HepG2 (cell line): Measurements from ENCODE around the gene CSK. TPM values are rescaled to one million over a fixed set of nuclear protein-coding genes. Genes with fewer than 3 reads are reported as not detected.

ENCODE experiments used
- ATF1 ChIP-seq: IDR thresholded peaks from 2 replicates; pipeline ENCODE4 v1.6.1; 2016; ENCODE audit warnings: mild to moderate bottlenecking, control low read depth
- DPF2 ChIP-seq: sonication (generic); formaldehyde crosslinking; IDR thresholded peaks from 2 replicates; pipeline ENCODE4 v1.4.0; 2020; ENCODE audit warnings: mild to moderate bottlenecking, low read depth, missing genetic modification reagents, borderline replicate concordance
- NONO ChIP-seq, 2 experiments: fragments of 450-650 bp in 1 of 2; sonication (generic) in 1 of 2; formaldehyde crosslinking in 1 of 2; IDR thresholded peaks in 1 of 2; conservative IDR thresholded peaks in 1 of 2; 2 replicates each; pipeline versions ENCODE4 v1.6.1 to v1.8.0; 2017 to 2022; ENCODE audit warnings: mild to moderate bottlenecking in 1 of 2, missing genetic modification reagents in 1 of 2, moderate library complexity in 1 of 2
- PITX1 ChIP-seq: sonication (generic); formaldehyde crosslinking; IDR thresholded peaks from 2 replicates; pipeline ENCODE4 v1.5.1; 2020; ENCODE audit warnings: mild to moderate bottlenecking, missing genetic modification reagents
- SRSF1 ChIP-seq: fragments of 200-400 bp; formaldehyde crosslinking; optimal IDR thresholded peaks from 2 replicates; pipeline ENCODE3; 2017; ENCODE audit warnings: mild to moderate bottlenecking, low read depth, low read length, moderate library complexity
- STAG1 ChIP-seq: sonication (generic); formaldehyde crosslinking; IDR thresholded peaks from 2 replicates; pipeline ENCODE4 v1.4.0; 2020; ENCODE audit warnings: missing genetic modification reagents
- ZBTB7B ChIP-seq: sonication (generic); formaldehyde crosslinking; IDR thresholded peaks from 2 replicates; pipeline ENCODE4 v1.4.0; 2020; ENCODE audit warnings: missing genetic modification reagents
- ZMYM3 ChIP-seq: sonication (generic); formaldehyde crosslinking; IDR thresholded peaks from 2 replicates; pipeline ENCODE4 v1.5.1; 2020; ENCODE audit warnings: mild to moderate bottlenecking, missing genetic modification reagents
- polyA plus RNA-seq, 8 experiments: library from polyadenylated mRNA; depleted of rRNA in 3 of 8; stranded (reverse) in 7 of 8; unstranded in 1 of 8; fragments of >200 nt; fragmentation: Illumina TruSeq in 4 of 8; extraction: Trizol in 4 of 8; gene quantifications; 2 replicates each; pipeline versions ENCODE4 v1.2.1 to v1.2.3, GENCODE V29; 2011 to 2016; ENCODE audit warnings: low read depth in 4 of 8, missing spikeins in 1 of 8, mixed read lengths in 1 of 8; ENCODE audit not compliant: insufficient read depth in 1 of 8
- total RNA-seq, 5 experiments: library from RNA; depleted of rRNA; stranded (reverse); fragments of >200 nt; fragmentation: Illumina TruSeq; extraction: Trizol; gene quantifications; 2 replicates each; pipeline ENCODE4 v1.2.3, GENCODE V29; 2016; ENCODE audit warnings: low read depth in 1 of 5
- TF ChIP-seq, protein P1 (sequence below): sonication (generic); formaldehyde crosslinking; conservative IDR thresholded peaks from 2 replicates; pipeline ENCODE4 v1.4.0; 2020; ENCODE audit warnings: mild to moderate bottlenecking, missing genetic modification reagents, moderate library complexity
- TF ChIP-seq, protein P2 (sequence below): sonication (generic); formaldehyde crosslinking; IDR thresholded peaks from 2 replicates; pipeline ENCODE4 v1.4.0; 2020; ENCODE audit warnings: missing genetic modification reagents, borderline replicate concordance
- TF ChIP-seq, protein P3 (sequence below): fragments of 450-650 bp; IDR thresholded peaks from 2 replicates; pipeline ENCODE4 v1.6.1; 2017
- TF ChIP-seq, protein P4 (sequence below): sonication (generic); formaldehyde crosslinking; IDR thresholded peaks from 2 replicates; pipeline ENCODE4 v1.4.0; 2020; ENCODE audit warnings: missing genetic modification reagents
- TF ChIP-seq, protein P5 (sequence below): sonication (generic); formaldehyde crosslinking; IDR thresholded peaks from 2 replicates; pipeline ENCODE4 v1.9.0; 2022; ENCODE audit warnings: missing genetic modification reagents, mild to moderate bottlenecking, borderline replicate concordance

Gene CSK
- total and polyA plus RNA-seq, 2 of the 13 experiments (the other 11 are each of a cell fraction or from before 2014, with no cell fraction given) = 12.5 to 21.3 TPM

DNA sequence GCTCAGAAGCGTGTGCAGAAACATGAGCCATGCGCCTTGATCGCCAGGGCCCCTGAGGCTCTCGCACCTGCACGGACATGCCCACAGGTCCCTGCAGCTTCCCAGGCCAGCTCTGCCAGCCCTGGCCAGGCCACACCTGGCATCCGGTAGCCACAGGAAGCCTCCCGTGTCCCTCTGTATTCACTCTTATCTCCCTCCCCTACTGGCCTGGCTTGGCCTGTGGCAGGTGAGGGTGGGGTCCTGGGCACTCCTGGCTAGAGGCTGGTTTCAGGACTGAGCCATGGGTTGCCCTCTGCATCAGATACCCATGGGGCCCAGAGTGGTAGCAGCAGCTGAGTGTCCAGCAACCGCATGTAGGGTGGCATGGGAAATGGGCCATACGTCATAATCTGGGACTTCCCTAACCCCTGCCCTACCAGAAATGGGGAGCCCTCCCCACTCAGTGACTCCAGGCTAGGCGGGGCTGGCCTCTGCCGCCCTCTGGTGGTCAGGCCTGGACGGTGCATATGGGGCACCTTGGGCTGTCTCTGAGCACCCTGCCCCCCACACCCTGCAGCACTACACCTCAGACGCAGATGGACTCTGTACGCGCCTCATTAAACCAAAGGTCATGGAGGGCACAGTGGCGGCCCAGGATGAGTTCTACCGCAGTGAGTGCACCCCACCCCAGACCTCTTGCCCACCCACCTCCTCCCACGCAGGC is 18.1 kb downstream of the CSK start (continued):
- TF ChIP-seq, protein P1, sequence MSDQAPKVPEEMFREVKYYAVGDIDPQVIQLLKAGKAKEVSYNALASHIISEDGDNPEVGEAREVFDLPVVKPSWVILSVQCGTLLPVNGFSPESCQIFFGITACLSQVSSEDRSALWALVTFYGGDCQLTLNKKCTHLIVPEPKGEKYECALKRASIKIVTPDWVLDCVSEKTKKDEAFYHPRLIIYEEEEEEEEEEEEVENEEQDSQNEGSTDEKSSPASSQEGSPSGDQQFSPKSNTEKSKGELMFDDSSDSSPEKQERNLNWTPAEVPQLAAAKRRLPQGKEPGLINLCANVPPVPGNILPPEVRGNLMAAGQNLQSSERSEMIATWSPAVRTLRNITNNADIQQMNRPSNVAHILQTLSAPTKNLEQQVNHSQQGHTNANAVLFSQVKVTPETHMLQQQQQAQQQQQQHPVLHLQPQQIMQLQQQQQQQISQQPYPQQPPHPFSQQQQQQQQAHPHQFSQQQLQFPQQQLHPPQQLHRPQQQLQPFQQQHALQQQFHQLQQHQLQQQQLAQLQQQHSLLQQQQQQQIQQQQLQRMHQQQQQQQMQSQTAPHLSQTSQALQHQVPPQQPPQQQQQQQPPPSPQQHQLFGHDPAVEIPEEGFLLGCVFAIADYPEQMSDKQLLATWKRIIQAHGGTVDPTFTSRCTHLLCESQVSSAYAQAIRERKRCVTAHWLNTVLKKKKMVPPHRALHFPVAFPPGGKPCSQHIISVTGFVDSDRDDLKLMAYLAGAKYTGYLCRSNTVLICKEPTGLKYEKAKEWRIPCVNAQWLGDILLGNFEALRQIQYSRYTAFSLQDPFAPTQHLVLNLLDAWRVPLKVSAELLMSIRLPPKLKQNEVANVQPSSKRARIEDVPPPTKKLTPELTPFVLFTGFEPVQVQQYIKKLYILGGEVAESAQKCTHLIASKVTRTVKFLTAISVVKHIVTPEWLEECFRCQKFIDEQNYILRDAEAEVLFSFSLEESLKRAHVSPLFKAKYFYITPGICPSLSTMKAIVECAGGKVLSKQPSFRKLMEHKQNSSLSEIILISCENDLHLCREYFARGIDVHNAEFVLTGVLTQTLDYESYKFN (CRISPR knock-in tag) = 0 out of 2 replicates have a peak, but pooled peaks have one; percentile 26
- TF ChIP-seq, protein P2, sequence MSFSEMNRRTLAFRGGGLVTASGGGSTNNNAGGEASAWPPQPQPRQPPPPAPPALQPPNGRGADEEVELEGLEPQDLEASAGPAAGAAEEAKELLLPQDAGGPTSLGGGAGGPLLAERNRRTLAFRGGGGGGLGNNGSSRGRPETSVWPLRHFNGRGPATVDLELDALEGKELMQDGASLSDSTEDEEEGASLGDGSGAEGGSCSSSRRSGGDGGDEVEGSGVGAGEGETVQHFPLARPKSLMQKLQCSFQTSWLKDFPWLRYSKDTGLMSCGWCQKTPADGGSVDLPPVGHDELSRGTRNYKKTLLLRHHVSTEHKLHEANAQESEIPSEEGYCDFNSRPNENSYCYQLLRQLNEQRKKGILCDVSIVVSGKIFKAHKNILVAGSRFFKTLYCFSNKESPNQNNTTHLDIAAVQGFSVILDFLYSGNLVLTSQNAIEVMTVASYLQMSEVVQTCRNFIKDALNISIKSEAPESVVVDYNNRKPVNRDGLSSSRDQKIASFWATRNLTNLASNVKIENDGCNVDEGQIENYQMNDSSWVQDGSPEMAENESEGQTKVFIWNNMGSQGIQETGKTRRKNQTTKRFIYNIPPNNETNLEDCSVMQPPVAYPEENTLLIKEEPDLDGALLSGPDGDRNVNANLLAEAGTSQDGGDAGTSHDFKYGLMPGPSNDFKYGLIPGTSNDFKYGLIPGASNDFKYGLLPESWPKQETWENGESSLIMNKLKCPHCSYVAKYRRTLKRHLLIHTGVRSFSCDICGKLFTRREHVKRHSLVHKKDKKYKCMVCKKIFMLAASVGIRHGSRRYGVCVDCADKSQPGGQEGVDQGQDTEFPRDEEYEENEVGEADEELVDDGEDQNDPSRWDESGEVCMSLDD (CRISPR knock-in tag) = no peak; the same call in 1 of the 2 replicates
- TF ChIP-seq ZBTB7B (CRISPR knock-in tag) = no peak
- TF ChIP-seq, protein P3, sequence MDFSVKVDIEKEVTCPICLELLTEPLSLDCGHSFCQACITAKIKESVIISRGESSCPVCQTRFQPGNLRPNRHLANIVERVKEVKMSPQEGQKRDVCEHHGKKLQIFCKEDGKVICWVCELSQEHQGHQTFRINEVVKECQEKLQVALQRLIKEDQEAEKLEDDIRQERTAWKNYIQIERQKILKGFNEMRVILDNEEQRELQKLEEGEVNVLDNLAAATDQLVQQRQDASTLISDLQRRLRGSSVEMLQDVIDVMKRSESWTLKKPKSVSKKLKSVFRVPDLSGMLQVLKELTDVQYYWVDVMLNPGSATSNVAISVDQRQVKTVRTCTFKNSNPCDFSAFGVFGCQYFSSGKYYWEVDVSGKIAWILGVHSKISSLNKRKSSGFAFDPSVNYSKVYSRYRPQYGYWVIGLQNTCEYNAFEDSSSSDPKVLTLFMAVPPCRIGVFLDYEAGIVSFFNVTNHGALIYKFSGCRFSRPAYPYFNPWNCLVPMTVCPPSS = no peak
- TF ChIP-seq STAG1 (CRISPR knock-in tag) = peak; percentile 86
- TF ChIP-seq ZMYM3 = peak; percentile 40; the same call in 1 of the 2 replicates
- TF ChIP-seq ATF1 = no peak
- TF ChIP-seq PITX1 (CRISPR knock-in tag) = no peak
- TF ChIP-seq SRSF1 = no peak
- TF ChIP-seq, protein P4, sequence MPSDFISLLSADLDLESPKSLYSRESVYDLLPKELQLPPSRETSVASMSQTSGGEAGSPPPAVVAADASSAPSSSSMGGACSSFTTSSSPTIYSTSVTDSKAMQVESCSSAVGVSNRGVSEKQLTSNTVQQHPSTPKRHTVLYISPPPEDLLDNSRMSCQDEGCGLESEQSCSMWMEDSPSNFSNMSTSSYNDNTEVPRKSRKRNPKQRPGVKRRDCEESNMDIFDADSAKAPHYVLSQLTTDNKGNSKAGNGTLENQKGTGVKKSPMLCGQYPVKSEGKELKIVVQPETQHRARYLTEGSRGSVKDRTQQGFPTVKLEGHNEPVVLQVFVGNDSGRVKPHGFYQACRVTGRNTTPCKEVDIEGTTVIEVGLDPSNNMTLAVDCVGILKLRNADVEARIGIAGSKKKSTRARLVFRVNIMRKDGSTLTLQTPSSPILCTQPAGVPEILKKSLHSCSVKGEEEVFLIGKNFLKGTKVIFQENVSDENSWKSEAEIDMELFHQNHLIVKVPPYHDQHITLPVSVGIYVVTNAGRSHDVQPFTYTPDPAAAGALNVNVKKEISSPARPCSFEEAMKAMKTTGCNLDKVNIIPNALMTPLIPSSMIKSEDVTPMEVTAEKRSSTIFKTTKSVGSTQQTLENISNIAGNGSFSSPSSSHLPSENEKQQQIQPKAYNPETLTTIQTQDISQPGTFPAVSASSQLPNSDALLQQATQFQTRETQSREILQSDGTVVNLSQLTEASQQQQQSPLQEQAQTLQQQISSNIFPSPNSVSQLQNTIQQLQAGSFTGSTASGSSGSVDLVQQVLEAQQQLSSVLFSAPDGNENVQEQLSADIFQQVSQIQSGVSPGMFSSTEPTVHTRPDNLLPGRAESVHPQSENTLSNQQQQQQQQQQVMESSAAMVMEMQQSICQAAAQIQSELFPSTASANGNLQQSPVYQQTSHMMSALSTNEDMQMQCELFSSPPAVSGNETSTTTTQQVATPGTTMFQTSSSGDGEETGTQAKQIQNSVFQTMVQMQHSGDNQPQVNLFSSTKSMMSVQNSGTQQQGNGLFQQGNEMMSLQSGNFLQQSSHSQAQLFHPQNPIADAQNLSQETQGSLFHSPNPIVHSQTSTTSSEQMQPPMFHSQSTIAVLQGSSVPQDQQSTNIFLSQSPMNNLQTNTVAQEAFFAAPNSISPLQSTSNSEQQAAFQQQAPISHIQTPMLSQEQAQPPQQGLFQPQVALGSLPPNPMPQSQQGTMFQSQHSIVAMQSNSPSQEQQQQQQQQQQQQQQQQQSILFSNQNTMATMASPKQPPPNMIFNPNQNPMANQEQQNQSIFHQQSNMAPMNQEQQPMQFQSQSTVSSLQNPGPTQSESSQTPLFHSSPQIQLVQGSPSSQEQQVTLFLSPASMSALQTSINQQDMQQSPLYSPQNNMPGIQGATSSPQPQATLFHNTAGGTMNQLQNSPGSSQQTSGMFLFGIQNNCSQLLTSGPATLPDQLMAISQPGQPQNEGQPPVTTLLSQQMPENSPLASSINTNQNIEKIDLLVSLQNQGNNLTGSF = no peak
- no peak for TF ChIP-seq NONO (IDR thresholded peaks at IDR 0.05)
- TF ChIP-seq NONO (CRISPR knock-in tag; conservative IDR thresholded peaks at IDR 0.05) = 0 out of 2 replicates have a peak, but pooled peaks have one; percentile 26
- TF ChIP-seq, protein P5, sequence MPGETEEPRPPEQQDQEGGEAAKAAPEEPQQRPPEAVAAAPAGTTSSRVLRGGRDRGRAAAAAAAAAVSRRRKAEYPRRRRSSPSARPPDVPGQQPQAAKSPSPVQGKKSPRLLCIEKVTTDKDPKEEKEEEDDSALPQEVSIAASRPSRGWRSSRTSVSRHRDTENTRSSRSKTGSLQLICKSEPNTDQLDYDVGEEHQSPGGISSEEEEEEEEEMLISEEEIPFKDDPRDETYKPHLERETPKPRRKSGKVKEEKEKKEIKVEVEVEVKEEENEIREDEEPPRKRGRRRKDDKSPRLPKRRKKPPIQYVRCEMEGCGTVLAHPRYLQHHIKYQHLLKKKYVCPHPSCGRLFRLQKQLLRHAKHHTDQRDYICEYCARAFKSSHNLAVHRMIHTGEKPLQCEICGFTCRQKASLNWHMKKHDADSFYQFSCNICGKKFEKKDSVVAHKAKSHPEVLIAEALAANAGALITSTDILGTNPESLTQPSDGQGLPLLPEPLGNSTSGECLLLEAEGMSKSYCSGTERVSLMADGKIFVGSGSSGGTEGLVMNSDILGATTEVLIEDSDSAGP (CRISPR knock-in tag) = peak; percentile 43; the same call in 1 of the 2 replicates
- no peak for TF ChIP-seq DPF2 (CRISPR knock-in tag)
